IPS DF 19.7 (cell line): ENCODE measurements around the gene SI.
"Not testable (repeated sequence)": the region's sequence is repeated elsewhere in the genome, so short reads cannot be mapped to it uniquely, and the experiment has no call there.

Experiments
- DNase-seq: peaks from one replicate; pipeline ENCODE4 v3.0.0-alpha.2; 2013; ENCODE audit warnings: low read depth, low spot score

SI gene

DNA sequence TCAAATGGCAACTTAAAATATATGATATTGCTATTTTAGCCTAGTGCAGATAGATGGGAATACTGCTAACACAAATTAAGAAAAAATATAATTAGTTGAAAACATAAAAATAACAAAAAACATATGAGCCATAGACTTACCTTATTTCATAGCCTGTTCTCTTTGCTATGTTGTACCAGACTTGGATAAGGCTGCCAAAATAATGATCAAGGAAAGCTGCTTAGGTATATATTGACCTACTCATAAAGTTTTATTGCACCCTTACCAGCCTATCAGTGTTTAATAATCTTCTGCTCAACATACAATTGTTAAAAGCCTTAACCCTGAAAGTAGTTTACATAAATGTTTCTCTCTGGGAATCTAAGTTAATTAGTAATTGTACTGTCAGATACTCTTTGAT lies at the start of gene SI:
SI (minus strand) TSS at position 204 of the 400 bp plus-strand sequence. CDS start 2,484 bp downstream, outside the sequence.
- DNase-seq: no peak

- DNase-seq: no peak
Measured at GRCh38 chr3:165125836-165126235, 47.5 kb upstream of the SI start.

- DNase-seq: no peak
Measured at GRCh38 chr3:165111401-165111800, 33.1 kb upstream of the SI start.

DNA sequence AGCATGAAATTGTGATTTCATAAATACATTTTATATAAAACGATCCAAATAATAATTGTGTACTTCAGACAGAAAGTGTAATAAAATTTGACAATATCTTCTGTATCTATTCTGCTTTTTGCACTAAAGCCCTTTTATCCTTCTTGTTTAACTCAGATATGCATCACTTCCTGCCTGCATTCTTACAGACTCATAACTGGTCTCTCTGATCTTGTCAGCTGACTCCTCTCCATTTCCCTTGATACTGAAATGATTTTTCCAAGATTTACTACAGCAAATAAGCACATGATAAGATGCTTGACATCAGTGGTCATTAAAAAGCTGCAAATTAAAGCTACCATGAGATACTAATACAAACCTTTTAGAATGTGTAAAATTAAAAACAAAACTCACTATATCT lies 25.3 kb upstream of the SI start:
- DNase-seq: no peak

- no peak for DNase-seq
Measured at GRCh38 chr3:165082650-165083049, 4.4 kb upstream of the SI start.

GRCh38 chr3:165081183-165081582 lies 2.9 kb upstream of the SI start:
- no peak for DNase-seq

- no peak for DNase-seq
Measured at GRCh38 chr3:165075695-165076094, 2.6 kb downstream of the SI start.

GRCh38 chr3:165070682-165071081 lies 7.6 kb downstream of the SI start:
- no peak for DNase-seq

DNA sequence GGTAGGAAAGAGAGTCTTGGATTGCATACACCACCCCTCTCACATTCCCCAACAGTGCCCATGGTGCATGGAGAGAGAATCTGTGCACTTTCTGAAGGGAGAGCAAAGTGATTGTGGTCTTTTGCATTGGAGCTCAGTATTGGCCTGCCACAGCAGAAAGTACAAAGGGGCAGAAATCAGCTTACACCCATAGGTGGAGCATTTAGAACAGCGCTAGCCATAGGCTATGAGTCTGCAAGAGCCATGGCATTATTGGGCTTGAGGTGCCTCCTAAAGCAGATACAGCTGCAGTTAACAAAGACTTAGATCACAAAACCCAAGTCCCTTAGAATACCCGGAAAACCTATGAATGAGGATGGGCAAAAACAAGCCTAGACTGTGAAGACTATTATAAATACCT lies 21.8 kb downstream of the SI start:
- no peak for DNase-seq

DNA sequence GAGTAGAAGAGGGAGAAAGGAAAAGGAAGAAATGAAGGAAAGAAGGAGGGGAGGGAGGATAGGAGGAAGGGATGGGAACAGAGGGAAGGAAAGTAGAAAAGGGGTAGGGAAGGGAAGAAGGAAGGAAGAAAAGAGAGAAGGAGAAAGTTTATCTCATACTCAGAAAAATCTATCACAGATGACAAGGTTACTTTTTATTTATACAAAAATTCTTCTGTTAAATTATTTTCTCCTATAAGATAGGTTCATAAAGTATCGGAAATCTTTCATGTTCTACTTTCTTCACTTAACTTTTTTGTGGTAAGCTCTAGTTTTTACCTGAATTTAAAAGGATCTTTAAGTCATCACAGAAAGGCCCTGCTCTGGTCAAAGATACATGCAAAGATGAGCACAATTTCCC lies 38.1 kb downstream of the SI start:
- no peak for DNase-seq

DNA sequence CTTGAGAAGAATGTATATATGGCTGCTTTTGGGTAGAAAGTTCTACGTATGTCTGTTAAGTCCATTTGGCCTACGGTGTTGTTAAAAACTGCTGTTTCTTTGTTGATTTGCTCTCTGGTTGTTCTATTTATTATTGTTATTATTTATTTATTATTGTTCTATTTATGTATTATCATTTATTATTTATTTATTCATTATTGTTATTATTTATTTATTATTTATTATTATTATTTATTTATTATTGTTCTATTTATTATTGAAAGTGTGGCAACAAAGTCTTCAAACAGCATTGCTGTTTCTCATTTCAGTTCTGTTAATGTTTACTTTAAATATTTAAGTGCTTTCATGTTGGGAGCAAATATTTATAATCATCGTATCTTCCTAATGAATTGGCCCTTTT lies 66.7 kb downstream of the SI start:
- DNase-seq: no peak

DNA sequence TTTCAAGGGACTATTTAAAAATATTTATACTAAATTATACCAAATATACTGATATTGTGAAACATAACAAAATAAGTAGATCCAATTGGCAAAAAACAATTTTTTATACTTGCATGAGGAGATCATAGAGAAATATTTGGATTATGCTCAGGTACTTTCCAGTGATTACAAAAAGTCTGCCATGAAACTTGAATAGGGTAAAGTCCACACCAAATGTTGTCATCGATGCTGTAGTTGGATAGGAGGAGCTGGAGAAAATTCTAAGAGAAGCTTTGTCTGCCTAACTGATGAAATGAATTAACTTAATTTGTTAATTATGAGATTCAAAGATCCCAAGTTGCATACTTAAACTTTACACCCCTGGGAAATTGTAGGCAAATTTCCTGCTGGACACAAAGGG lies 93.3 kb downstream of the SI start:
- DNase-seq: no peak

- no peak for DNase-seq
Measured at GRCh38 chr3:164962610-164963009, 115.7 kb downstream of the SI start.

- DNase-seq: no peak
Measured at GRCh38 chr3:164952966-164953365, 125.3 kb downstream of the SI start.

- DNase-seq: not testable (repeated sequence)
Measured at GRCh38 chr3:164951403-164951802, 126.9 kb downstream of the SI start.

DNA sequence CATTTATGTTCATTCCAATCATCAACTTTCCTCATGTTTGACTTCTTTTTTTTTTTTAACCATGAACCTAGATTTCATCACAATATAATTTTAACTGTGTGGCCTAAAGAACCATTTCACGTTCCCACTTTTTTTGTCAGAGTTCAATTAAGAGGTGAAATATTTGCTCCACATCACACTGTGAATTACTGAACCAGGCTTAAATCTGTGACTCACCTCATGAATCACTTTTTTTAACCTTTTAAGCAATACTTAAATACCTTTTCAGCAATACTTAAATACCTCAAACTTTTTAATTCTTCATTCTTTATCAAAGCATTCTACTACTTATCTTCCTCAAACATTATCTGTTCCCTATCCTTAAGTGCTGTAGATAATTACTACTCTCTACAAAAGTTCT lies 137.6 kb downstream of the SI start:
- DNase-seq: no peak

GRCh38 chr3:164929642-164930041 lies 148.7 kb downstream of the SI start:
- DNase-seq: no peak
